Uterus (tissue), 4 donors: Measurements from ENCODE around the gene FGFR3. TPM values are rescaled to one million over a fixed set of nuclear protein-coding genes. Genes with fewer than 3 reads are reported as not detected.

Experiments
- DNase-seq, 2 donors: peaks; one replicate each; pipeline ENCODE4 v3.0.0-alpha.2; 2019 to 2020
- H3K27ac ChIP-seq, 2 donors: fragments of 200-600 bp; sonication (generic); 1 replicate in 1 of 2; 2 replicates in 1 of 2; pipeline ENCODE4 v1.5.1; 2016 to 2018
- H3K27me3 ChIP-seq, 2 donors: fragments of 200-600 bp; sonication (generic); one replicate each; pipeline ENCODE4 v1.5.1; 2018 to 2019; ENCODE audit warnings: control low read depth in 1 of 2
- H3K36me3 ChIP-seq, 2 donors: fragments of 200-600 bp; sonication (generic); one replicate each; pipeline ENCODE4 v1.5.1; 2019; ENCODE audit warnings: control low read depth in 1 of 2
- H3K4me1 ChIP-seq, 2 donors: fragments of 200-600 bp; sonication (generic); one replicate each; pipeline ENCODE4 v1.5.1; 2018 to 2019; ENCODE audit warnings: control low read depth in 1 of 2
- H3K4me3 ChIP-seq, 2 donors: fragments of 200-600 bp; sonication (generic); 1 replicate in 1 of 2; 2 replicates in 1 of 2; pipeline ENCODE4 v1.5.1; 2018 to 2019; ENCODE audit warnings: mild to moderate bottlenecking in 1 of 2
- H3K9me3 ChIP-seq, 2 donors: fragments of 200-600 bp; sonication (generic); one replicate each; pipeline ENCODE4 v1.5.1; 2019; ENCODE audit warnings: control low read depth in 1 of 2
- CTCF ChIP-seq, 4 experiments: fragments of 200-600 bp in 2 of 4; fragments of 450-650 bp in 2 of 4; sonication (generic) in 2 of 4; IDR thresholded peaks; one replicate each; pipeline ENCODE4 v1.5.1; 2016 to 2019; ENCODE audit warnings: antibody characterized with exemption in 4 of 4, mild to moderate bottlenecking in 2 of 4, moderate library complexity in 1 of 4
- POLR2A ChIP-seq, 2 donors: fragments of 450-650 bp; IDR thresholded peaks; one replicate each; pipeline ENCODE4 v1.6.1; 2016; ENCODE audit warnings: antibody characterized with exemption in 2 of 2, mild to moderate bottlenecking in 1 of 2, moderate library complexity in 1 of 2
- intact Hi-C: fragments of 100-400 bp; cut with DNase I; formaldehyde crosslinking; loops from one replicate; pipeline ENCODE4 v1.15.1; 2023; ENCODE audit warnings: low total_unique reads
- total RNA-seq, 4 donors: library from RNA; depleted of rRNA in 3 of 4; stranded (reverse); fragments of >200 nt in 3 of 4; gene quantifications; one replicate each; pipeline versions ENCODE4 v1.1.0 to v1.2.4, GENCODE V29; 2014 to 2023
- donor health status: DM: yes; HTN: yes; CAD: no.

Gene FGFR3
- total RNA-seq, 4 donors from 2014 or later, result 0.29 to 6.4 (median 4.3) TPM

DNA sequence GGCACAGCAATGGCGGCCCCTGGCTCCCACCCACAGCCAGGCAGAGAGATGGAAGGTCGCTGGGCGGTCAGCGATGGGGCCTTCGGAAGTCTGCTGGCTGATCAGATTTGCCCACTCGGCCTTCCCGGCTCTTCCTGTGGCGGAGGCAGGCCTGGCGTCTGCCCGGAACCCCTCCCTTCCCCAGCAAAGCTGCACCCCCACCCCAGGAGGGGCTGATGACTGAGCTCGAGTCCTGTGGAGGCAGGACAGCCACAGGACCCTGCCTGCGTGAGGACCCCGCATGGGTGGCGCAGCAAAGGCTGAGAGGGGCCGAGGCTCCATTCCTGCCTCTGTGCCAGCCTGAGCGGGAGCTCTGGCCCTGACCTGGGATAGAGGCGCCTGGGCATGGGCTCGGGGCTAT lies 37.0 kb upstream of the FGFR3 start:
- Histone ChIP-seq H3K9me3 (no peaks in the 10 kb centered on the region), H3K4me1 (peaks cover 0 to 5% of the 10 kb centered on the region in 2 donors), H3K27ac (no peak overlapping the region), H3K36me3 (no peaks in the 10 kb centered on the region), H3K27me3 (no peaks in the 10 kb centered on the region), H3K4me3 (no peak overlapping the region)
- TF ChIP-seq CTCF (IDR thresholded peaks at IDR 0.05) (no peak), POLR2A (IDR thresholded peaks at IDR 0.05) (no peak)
- no peak for DNase-seq
- intact Hi-C loops, result no loop called here

- no peaks in the 10 kb centered on the region for H3K27me3 ChIP-seq
- no peak overlapping the region for H3K27ac ChIP-seq
- DNase-seq, result no peak
- intact Hi-C loops, result no loop called here
- H3K4me1 ChIP-seq, result peaks cover 0 to 5% of the 10 kb centered on the region in 2 donors
- TF ChIP-seq POLR2A (IDR thresholded peaks at IDR 0.05), result no peak
- TF ChIP-seq CTCF (IDR thresholded peaks at IDR 0.05), result no peak
- no peak overlapping the region for H3K4me3 ChIP-seq
- H3K9me3 ChIP-seq, result no peaks in the 10 kb centered on the region
- H3K36me3 ChIP-seq, result no peaks in the 10 kb centered on the region
These were observed 36.0 kb upstream of the FGFR3 start for GRCh38 chr4:1756893-1757779.

DNA sequence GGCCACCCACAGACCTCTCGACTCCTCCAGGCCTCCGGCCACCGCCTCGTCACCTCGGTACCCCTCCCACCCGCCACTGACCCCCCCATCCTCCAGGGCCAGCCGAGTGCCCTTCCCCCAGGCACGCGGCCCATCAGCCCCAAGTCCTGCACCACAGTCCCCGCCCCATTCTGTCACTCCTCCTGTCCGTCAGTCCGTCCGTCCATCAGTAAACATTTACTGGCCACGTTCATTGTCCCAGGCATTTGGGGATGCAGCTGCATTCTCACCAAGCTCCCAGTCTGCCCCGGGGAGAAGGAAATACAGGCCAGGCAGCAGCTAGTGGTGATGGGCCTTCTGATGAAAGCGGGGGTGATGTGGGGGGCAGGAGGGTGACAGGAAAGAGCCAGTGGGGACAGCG lies 35.3 kb upstream of the FGFR3 start:
- TF ChIP-seq CTCF (IDR thresholded peaks at IDR 0.05) (no peak), POLR2A (IDR thresholded peaks at IDR 0.05) (no peak)

DNA sequence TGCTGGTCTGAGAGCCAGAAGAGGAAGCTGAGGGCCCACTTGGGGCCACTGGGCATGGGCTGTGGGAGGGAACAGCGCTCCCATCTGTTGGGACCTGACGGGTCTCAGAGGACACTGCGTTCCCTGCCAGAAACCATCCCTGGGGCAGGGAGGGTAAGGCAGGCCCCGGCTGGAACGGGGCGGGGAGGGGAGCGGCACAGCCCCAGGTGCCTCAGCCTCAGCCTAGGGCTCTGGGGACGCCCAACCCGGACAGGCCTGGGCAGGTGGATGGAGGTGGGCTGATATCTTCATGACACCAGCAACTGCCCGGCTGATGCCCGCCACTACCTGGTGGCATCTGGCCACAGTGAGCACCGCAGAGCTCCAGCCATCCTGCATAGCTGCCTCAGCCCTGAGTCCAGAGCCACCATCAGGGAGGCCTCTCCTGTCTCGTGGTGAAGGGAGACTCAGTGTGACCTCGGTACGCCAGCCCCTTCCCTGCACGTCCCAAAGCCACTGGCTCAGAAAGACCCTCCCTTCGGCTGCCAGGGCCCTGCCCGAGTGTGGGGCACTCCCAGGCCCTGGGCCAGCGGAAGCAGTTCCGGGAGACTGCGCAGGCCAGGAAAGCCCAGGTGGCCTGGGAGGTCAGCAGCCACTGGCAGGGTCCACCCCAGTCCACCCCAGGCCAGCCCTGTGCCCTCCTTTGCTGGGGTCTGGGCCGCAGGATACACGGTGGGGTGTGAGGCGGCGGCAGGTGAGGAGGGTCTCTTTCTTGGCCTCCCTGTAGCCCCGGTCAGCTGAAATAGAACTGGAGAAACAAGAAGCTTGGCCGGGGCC lies 34.6 kb upstream of the FGFR3 start:
- no peak for DNase-seq
- peaks cover 0 to 2% of the 10 kb centered on the region in 2 donors for H3K4me1 ChIP-seq
- TF ChIP-seq POLR2A (IDR thresholded peaks at IDR 0.05), result no peak
- no peak for TF ChIP-seq CTCF (IDR thresholded peaks at IDR 0.05)
- no peaks in the 10 kb centered on the region for H3K27me3 ChIP-seq
- intact Hi-C loops, result no loop called here
- no peaks in the 10 kb centered on the region for H3K9me3 ChIP-seq
- H3K27ac ChIP-seq, result no peak overlapping the region
- H3K36me3 ChIP-seq, result no peaks in the 10 kb centered on the region
- no peak overlapping the region for H3K4me3 ChIP-seq

More for the DNA sequence above, 35.3 kb upstream of the FGFR3 start:
- intact Hi-C loops, result no loop called here
- Histone ChIP-seq H3K36me3 (no peaks in the 10 kb centered on the region), H3K27me3 (no peaks in the 10 kb centered on the region), H3K9me3 (no peaks in the 10 kb centered on the region), H3K4me3 (no peak overlapping the region), H3K27ac (no peak overlapping the region), H3K4me1 (no peaks in the 10 kb centered on the region)
- no peak for DNase-seq
